OCI-LY3 (cell line): ENCODE measurements around the gene RNU1-2.
"Not testable (repeated sequence)": the region's sequence is repeated elsewhere in the genome, so short reads cannot be mapped to it uniquely, and the experiment has no call there.

ENCODE experiments used
- CTCF ChIP-seq: fragments of 200-600, 300-600 bp; sonication (generic); IDR thresholded peaks from 2 replicates; pipeline ENCODE4 v1.5.1; 2014; ENCODE audit warnings: antibody characterized with exemption, low read length, low read depth
- EZH2phosphoT487 ChIP-seq: fragments of 200-600 bp; shearing (Covaris generic); IDR thresholded peaks from 2 replicates; pipeline ENCODE4 v1.6.1; 2018; ENCODE audit warnings: antibody characterized with exemption, mixed run types, low read depth

- not testable (repeated sequence) for TF ChIP-seq EZH2phosphoT487, CTCF
Measured at GRCh38 chr1:16861832-16862245, 33.9 kb upstream of the RNU1-2 start.
